GM19099 (cell line): ENCODE results near the gene CT47C1.

ENCODE experiments used
- POLR2A ChIP-seq: IDR thresholded peaks from 3 replicates; pipeline ENCODE4 v1.6.1; 2011; ENCODE audit warnings: low read depth; ENCODE audit not compliant: insufficient read length; ENCODE audit errors: extremely low read depth

Gene CT47C1

DNA sequence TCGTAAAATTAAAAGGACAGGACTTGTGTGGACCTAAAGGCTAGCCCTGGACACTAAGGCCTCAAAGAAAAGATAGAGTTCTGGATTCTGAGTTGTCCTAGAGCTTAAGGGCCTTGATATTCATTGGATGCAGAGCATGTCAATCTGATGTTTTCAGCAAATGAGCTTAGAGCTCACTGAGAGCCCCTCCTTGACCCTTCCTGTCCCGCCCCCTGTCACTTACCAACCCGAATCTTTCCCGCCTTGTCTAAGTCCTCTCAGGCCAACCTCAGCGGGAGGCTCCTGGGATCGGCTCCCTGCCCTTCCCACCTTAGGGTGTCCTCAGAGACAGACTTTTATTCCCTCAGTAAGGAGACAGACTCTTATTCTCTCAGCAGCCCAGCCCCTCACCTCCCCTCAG is at the start of gene CT47C1:
Gene CT47C1 (plus strand): TSS at position 250 of the 400 bp plus-strand sequence. CDS start 233 bp downstream, outside the sequence.
- no peak for TF ChIP-seq POLR2A

DNA sequence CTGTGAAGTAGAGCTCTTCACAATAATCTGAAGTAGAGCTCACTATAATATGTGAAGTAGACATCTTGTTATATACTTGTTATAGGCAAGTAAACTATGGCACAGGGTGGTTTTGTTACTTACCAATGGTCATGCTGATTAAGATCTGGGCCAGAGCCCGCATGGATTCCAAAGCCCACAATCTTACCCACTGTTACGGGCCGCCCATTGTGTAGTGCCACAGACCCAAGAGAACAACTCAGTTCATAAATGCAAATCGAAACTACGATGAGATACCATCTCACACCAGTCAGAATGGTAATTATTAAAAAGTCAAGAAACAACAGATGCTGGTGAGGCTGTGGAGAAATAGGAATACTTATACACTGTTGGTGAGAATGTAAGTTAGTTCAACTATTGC is 46.9 kb upstream of the CT47C1 start:
- TF ChIP-seq POLR2A = no peak

DNA sequence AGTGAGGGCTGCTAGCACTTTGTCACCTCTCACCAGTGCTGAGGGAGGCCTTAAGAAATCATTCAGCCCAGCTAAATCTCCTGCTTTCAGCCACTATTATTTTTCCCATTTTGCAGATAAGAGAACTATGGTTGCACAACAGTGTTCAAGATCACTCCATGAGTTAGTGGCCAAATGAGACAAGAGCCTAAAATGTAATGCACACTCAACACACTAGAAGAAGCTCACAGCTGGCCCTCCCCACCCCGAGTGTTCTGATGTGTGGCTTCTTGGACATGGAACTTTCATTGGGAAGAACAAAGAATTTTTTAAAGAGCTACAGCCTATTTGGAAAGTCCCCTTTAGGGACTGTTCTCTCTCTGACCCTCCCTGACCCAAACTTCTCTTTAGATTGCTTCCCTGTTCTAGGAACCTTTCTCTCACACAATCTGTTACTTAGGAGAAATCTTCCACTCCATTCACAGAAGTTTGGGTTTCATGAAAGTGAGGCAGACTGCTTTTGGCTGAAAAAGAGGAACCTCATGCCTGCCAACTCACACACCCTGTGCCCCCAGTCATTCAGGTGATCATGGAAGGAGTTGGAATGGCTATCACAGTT is 44.0 kb upstream of the CT47C1 start:
- TF ChIP-seq POLR2A = no peak

DNA sequence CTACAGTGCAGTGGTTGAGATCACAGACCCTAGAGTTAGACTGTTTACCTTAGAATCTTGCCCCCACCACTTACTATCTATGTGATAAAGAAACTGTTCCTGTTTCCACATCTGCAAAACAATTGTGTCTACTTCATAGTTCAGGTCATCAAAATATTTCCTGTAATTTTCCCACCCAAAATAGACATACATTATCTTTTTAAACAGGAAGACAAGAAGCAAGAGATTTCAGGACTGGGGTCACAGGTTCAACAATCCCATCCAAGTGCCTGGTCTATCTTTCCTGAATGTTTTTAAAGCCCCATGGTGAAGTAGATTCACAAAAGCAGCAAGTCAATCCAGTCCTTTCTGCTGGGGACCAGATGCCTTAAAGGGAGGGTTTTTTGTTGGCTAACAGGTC is 41.8 kb upstream of the CT47C1 start:
- no peak for TF ChIP-seq POLR2A

DNA sequence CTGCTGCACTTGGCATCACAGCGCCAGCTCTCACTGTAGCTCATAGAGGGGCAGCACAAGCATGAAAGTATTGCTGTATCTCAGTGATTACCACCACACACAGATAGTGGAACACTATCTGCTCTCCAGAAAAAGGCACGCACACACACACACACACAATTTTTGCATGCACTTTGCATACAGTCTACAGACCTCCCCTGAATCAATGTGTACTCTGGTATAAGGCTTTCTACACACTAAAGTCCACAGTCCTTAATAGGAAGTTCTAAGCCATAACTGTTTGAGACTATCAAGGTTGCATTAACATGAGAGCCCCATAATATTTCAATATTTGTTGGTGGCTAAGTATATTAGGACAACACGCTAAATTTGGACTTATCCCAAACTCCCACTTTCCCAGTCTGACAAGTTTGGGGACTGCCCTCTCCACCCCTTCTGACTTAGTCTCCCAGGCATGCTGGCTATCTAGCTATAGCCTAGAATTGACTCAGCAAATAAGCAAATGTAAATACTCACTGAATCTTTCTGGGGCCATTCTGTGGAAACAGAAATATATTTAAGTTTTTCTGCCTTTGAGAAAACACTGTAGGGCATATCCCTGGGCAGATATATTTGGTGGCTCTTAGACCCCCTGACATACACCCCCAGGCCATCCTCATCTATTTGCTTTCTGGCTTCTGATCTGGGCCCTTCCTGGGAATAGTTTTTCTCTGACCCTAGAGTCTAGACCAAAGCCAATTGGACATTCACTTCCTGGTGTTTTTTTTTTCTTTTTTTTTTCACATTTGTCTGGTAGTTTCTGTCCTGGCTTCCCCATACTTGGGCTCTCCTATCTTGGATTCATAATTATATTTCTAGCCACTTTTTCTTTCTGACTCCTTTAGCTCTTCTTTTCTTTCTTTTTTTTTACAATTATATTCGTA is 36.4 kb upstream of the CT47C1 start:
- TF ChIP-seq POLR2A = no peak

DNA sequence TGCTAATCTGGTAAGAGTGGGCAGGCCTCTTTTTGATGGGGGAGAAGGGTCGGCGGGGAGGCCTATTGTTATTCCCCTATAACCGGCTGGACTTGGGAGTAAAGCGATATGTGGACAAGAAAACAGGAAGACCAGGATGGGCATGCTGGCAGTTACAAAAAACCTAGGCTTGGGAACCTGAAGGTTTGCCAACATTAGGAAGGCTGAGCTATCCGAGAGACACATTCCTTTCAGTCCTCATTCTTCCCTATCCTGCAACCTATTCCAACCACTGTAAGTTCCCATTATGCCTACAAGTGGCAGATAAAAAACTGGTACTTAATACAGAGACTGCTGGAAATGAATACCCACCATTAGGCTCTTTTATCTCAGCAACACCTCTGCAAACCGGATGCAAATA is 32.4 kb upstream of the CT47C1 start:
- no peak for TF ChIP-seq POLR2A

DNA sequence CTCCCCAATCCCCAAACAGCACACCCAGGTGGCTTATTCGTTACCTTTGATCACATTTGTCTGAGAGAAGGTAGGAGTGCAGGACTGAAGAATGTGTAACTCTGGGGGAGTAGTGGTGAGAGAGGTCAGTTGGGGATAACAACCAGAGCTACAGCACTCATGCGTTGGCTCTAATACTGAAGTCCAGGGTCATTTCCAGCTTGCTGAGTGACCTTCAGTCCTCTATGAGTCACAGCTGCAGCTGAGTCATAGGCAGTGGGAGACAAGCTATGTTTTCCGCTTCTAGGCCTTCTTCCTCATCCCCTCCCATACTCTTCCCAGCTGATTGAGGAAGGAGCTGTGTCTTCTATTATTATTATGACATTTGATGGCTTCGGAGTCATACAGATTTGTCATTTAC is 31.6 kb upstream of the CT47C1 start:
- no peak for TF ChIP-seq POLR2A

DNA sequence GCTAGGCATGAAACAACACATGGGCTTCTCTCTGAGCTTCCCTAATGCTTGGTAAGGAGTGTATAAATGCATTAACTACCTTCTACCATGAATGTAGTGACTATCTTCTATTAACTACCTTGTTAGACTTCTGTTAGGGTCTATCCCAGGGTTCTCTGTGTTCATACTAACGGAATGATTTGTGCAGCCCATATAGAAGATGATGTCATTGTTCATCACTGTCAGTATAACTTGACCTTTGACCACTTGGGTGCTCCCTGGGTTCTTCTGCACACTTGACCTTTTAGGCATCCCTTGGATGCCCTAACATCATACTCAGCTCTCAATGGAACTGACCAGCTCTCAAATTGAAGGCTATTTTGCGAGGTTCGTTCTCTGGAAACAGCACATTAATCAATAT is 30.8 kb upstream of the CT47C1 start:
- no peak for TF ChIP-seq POLR2A

DNA sequence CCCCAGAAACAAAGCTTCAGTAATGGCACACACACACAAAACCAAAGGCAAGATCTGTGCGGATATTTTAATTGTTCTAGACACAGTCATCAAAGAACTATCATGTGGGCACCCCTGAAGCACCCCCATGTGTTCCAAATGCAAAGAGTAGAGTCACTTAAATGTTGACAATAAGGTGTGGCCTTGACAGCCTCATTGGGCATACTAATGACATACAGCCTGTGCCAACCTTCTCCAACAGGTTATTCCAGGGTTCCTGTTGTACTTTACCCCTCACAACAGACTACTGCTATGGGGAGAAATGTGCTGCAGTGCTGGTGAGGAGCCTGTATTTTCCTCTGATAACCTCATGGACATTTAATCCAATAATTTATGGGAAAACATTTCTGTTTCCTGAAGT is 29.8 kb upstream of the CT47C1 start:
- TF ChIP-seq POLR2A = no peak

DNA sequence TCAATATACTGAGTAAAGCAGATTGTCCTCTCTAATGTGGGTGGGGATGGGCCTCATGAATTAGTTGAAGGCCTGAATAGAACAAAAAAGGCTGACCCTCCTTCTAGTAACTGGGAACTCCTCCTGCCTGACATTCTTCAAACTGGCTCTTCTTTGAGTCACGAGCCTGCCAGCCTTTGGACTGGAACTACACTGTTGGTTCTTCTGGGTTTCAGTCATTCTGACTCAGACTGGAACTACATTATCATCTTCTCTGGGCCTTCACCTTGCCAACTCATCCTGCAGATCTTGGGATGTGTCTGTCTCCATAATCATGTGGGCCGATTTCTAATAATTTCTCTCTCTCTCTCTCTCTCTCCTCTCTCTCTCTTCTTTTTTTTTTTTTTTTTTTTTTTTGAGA is 26.9 kb upstream of the CT47C1 start:
- TF ChIP-seq POLR2A = no peak

DNA sequence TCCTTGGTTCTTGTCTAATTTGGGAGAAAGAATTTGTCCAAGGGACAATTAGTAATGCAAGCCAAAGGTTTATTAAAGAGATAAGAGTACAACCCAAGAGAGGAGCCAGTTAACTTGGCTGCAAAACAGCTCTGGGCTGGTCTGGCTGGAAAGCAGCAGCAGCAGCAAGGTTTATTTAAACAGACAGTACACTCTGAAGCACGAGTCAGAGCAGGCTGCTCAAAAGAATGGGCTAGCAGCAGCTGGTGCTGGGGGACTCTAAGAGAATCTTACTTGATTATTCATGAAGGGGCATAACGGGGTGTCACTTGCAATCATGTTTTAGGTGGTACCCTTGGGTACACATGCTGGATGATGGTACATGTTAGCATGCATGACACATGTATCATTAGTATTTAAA is 17.1 kb upstream of the CT47C1 start:
- TF ChIP-seq POLR2A = no peak

DNA sequence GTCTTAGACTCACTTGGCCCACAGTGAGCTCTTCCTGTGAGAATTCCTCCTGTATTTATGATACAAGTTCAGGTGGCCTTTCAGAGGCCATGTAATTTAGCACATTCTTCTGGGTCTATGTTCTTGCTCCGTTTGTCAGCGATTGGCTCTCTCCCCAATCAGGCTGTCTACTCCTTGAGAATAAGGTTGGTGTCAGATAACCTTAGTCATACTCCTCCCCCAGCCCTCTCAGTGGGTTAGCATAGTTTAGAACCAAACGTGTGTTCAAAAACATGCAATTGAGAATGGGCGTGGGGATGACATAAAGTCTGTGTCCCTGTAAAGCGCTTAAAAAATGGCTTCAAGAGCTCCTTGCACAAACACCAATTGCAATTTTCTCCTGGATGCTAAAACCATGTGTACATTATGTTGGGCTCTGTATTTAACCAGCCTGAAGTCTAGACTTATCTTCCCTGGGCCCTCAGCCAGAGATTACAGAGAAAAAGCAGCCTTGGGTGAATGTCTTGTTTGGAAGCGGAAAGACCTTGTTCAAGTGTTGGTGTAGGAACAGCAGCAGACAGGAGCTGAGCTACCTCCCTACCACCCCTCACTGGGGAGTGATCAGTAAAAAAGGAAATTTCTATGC is 9.9 kb upstream of the CT47C1 start:
- no peak for TF ChIP-seq POLR2A

DNA sequence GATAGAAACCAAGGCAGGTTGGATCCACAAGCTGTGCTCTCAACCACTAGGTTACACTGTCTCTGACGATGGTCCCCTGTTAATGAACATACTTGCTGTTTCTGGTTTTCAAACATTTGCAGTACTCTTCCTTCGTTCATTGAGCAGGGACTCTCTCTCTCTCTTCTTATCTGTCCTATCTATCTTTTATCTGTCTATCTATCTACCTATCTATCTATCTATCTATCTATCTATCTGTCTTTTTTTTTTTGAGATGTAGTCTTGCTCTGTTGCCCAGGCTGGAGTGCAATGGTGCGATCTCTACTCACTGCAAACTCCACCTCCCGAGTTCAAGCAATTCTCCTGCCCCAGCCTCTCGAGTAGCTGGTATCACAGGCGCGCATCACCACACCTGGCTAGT is 9.4 kb upstream of the CT47C1 start:
- no peak for TF ChIP-seq POLR2A

DNA sequence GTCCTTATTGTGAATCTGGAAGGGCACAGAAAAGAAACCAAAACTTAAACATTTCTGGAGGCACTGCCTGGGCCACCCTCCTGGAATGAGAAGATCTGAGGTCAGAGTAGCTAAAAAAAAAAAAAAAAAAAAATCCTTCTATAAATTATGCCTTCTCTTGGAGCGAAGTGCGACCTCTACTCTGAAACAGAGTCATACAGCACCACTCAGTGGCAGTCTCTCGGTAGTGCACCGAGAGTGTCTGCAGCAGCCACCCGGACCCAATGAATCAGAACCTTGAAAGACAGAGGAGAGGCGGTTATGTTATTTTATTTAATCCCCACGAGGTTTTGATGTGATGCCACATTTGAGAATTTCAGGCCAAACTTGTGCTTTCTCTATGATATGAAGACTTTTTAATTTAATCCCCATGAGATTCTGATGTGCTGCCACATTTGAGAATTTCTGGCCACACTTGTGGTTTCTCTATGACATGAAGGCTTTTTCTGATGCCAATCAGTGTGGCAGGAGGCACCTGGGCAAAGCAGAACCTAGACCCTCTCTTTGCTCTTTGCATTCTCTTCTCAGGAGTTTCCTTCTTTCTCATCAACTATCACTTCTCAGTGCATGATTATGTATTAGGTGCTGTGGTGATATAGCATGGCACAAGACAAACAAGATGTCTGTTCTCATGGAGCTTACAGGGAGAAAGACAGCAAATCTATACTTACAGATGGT is 5.6 kb upstream of the CT47C1 start:
- no peak for TF ChIP-seq POLR2A

DNA sequence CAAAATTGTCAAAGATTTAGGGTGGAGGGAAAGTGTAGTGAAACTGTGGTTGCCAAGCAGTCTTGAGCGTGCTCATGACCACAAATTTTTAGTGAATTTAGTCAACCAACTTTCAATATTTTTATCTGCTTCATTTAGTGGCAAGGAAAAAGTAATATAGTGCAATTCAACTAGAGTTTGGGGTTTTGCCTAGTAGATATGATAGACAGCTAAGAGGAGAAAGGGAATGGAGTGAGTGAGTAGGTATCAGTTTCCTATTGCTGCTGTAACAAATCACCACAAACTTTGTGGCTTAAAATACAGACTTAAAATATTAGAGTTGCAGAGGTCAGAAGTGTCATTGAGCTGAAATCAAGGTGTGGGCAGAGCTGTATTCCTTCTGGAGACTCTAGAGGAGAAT is 3.7 kb upstream of the CT47C1 start:
- no peak for TF ChIP-seq POLR2A

DNA sequence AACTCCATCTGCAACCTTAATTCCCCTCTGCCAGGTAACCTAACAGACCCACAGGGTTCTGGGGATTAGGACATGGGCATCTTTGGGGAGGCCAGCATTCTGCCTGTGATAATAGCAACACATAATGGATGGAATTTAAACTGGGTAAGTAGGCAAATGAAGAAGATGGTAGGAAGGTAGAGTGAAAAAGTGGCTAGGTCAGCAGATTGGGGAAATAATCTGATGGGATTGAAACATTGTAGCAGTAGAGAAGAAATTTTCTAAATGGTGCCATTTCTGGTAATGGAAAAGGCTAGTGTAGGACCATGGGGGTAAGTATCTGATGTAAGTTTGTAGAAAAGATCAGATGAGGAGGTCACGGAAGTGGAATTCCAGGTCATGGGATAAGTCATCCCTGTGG is 3.0 kb upstream of the CT47C1 start:
- TF ChIP-seq POLR2A = no peak

DNA sequence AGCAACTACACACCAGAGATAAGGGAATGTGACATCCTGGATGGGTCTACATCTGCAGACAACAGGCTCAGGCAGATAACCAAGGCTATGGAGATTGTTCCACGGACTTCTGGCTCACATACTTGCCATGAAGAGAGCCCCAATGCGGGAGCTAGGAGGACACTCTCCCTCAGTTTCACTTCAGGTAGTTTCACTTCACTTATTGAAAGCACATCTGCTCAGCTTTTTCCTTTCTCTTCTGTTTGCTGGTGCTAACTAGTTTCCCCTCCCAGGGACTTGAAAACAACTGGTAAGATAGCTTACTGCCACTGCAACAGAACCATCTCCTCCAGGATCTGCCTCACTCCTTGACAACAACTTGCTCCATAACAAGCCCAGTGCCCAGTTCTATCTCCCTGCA is 1.4 kb upstream of the CT47C1 start:
- TF ChIP-seq POLR2A = no peak
